ENCODE results near the gene DPP9.

DPP9 gene

DNA sequence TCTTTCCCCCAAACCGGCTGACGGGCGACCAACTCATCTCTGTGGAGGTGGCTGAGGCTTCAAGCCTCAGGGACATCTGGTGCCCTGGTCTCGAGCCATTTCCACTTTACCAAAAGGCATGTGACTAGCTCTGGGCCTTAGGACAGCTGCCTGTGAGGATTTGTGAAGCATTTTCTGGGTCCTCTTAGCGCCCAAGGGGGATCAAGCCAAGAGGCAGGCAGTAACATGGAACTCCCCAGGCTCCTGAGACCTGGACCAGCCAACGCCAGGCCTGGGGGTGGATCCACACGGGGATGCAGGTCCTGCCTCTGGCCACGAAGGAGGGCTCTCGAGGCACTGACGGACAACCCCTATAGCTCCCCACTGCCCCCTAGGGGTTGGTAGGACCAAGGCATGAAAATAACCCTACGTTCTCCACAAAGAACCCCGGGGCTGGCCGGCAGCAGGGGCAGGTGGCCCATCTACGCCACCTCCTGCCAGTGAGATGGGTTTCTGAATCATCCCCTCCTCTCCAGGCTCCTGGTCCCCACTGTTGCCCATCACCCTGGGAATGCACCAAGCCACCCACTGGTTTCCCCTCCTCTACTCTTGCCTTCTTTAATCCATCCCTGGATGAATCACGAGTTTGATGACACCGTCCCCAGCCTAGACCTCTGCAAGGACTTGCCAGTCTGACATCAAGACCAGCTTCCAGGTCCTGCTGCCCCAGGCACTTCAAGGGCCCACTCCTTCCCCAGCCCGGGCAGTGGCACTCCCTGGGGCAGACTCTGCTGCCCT is 46.5 kb downstream of the DPP9 start:
- H3K4me1 Mint-ChIP-seq (ENCODE audit: low read depth), result no peaks in the 10 kb centered on the region
- H3K27ac Mint-ChIP-seq, result no peak overlapping the region
- no peak overlapping the region for H3K4me3 Mint-ChIP-seq
- H3K36me3 Mint-ChIP-seq (ENCODE audit: low read depth), result peaks cover 2% of the 10 kb centered on the region
- H3K27me3 Mint-ChIP-seq (ENCODE audit: low read depth), result no peaks in the 10 kb centered on the region
- H3K9me3 Mint-ChIP-seq, result no peaks in the 10 kb centered on the region

DNA sequence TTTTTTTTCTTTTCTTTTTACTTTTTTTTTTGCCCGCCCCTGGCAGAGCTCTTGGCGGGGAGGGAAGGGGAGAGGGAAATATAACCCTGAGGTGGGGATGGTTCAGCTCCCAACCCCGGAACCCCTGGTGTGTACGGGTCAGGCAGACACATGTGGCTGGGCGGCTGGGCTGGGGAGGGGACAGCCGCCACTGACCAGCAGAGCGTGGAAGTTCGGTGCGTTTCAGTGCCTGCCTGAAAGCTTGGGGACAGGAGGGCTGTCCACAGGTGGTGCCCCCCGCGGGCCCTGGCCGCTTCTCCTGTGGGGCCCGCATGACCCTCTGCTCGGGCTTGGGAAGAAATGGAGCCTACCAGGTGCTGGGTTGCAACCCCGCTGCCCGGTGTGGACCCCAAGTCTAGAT is 48.3 kb downstream of the DPP9 start:
- H3K27me3 Mint-ChIP-seq (ENCODE audit: low read depth), result no peaks in the 10 kb centered on the region
- peaks cover 2% of the 10 kb centered on the region for H3K36me3 Mint-ChIP-seq (ENCODE audit: low read depth)
- no peaks in the 10 kb centered on the region for H3K9me3 Mint-ChIP-seq
- H3K4me1 Mint-ChIP-seq (ENCODE audit: low read depth), result no peaks in the 10 kb centered on the region
- no peak overlapping the region for H3K27ac Mint-ChIP-seq
- H3K4me3 Mint-ChIP-seq, result no peak overlapping the region

DNA sequence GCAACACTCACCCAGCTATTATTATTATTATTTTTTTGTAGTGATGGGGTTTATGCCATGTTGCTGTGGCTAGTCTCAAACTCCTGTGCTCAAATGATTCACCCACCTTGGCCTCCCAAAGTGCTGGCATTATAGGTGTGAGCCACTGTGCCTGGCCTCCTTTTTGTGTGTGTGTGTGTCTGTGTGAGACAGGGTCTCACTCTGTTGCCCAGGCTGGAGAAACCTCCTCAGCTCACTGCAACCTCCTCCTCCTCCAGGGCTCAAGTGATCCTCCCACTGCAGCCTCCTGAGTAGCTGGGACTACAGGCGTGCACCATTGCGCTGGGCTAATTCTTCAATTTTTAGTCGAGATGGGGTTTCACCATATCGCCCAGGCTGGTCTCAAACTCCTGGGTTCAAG is 49.9 kb downstream of the DPP9 start:
- Mint-ChIP-seq H3K4me3 (no peak overlapping the region), H3K9me3 (no peaks in the 10 kb centered on the region), H3K27ac (no peak overlapping the region), H3K36me3 (ENCODE audit: low read depth) (no peaks in the 10 kb centered on the region), H3K27me3 (ENCODE audit: low read depth) (no peaks in the 10 kb centered on the region), H3K4me1 (ENCODE audit: low read depth) (peaks cover 2% of the 10 kb centered on the region)

DNA sequence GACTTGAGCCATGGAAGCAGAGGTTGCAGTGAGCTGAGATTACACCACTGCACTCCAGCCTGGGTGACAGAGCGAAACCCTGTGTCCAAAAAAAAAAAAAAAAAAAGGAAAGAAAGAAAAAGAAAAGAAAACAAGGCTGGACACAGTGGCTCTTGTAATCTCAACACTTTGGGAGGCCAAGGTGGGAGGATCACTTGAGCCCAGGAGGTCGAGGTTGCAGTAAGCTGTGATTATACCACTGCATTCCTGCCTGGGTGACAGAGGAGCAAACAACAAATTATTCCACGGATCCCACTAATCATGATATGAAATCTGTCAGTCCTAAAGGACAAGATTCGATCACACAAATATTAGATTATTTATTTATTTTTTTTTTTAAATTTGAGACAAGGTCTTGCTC is 50.4 kb downstream of the DPP9 start:
- Mint-ChIP-seq H3K4me3 (no peak overlapping the region), H3K27me3 (ENCODE audit: low read depth) (no peaks in the 10 kb centered on the region), H3K4me1 (ENCODE audit: low read depth) (peaks cover 6% of the 10 kb centered on the region), H3K36me3 (ENCODE audit: low read depth) (peaks cover 3% of the 10 kb centered on the region), H3K9me3 (no peaks in the 10 kb centered on the region), H3K27ac (no peak overlapping the region)

DNA sequence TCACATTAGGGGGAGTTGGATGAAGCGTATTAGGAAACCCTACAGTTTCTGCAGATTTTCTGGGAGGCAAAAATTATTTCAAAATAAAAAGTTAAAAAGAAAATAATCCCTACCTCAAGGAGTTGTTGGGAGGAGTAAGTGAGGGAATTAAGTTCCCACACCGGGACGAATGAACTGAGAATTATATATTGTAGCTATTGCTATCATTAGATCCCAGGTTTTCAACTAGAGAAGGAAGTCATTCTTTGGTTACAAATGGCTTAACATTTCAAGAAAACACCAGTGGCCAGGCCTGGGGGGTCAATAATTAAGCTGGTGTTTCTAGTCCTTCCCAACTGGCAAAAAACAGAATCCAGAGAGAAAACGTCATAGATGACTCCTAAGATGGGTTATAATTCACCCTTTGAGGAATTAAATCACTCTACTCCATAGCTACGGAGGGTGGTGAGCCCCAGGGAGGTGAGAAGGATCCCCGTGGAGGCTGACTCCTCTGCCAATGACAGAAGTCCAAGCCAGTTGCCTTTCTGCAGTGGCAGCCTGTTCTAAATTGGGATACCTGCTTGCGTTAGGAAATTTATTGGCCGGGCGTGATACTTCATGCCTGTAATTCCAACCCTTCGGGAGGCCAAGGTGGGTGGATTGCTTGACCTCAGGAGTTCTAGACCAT is 52.3 kb downstream of the DPP9 start:
- H3K36me3 Mint-ChIP-seq (ENCODE audit: low read depth), result peaks cover 11% of the 10 kb centered on the region
- no peak overlapping the region for H3K4me3 Mint-ChIP-seq
- H3K27ac Mint-ChIP-seq, result no peak overlapping the region

DNA sequence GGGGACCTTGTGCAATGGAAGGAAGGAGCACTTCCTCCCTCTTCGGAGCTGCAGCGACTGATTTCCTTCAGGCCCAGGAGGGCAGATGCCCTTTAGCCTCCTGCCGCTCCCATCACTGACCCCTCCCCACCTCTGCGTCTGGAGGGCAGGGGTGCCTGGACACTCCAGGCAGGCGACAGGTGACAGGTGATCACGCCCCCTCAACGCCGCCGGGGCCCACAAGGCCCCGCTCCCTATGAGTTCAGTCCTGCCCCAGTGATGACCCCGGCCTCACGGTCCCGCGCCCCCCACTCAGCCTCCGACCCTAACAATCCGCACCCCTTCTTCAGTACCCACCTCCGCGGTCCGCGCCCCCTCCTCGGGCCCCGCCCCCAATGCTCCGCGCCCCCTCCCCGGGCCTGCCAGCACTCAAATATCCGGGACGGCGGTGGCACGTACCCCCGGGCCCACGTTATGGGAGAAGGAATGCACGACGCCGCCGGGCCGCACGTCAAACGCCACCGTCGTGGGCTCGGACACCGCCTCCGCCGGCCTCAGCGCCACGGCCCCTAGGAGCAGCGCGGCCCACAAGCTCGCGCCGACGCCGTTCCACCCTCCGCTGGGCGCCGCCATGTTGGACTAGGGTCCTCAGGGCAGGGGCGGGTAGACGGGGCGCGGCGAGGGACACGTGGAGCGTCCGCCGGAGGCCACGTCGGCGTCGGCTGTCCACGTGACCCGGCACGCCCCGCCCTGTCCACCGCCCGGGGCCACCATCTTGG is 53.7 kb downstream of the DPP9 start, which contains the start of gene MYDGF:
Gene MYDGF, minus strand, starts transcription at position 620 of the 758 bp plus-strand sequence. Its CDS starts 8 bp downstream, at position 612.
- H3K36me3 Mint-ChIP-seq (ENCODE audit: low read depth), result peaks cover 13% of the 10 kb centered on the region
- H3K27ac Mint-ChIP-seq, result peak within 1 kb of the TSS; percentile 70
- no peaks in the 10 kb centered on the region for H3K9me3 Mint-ChIP-seq
- peaks cover 6% of the 10 kb centered on the region for H3K4me1 Mint-ChIP-seq (ENCODE audit: low read depth)
- no peaks in the 10 kb centered on the region for H3K27me3 Mint-ChIP-seq (ENCODE audit: low read depth)
- H3K4me3 Mint-ChIP-seq, result peak within 1 kb of the TSS; percentile 87

More for the DNA sequence above, 52.3 kb downstream of the DPP9 start:
- Mint-ChIP-seq H3K9me3 (no peaks in the 10 kb centered on the region), H3K27me3 (ENCODE audit: low read depth) (no peaks in the 10 kb centered on the region), H3K4me1 (ENCODE audit: low read depth) (peaks cover 6% of the 10 kb centered on the region)

DNA sequence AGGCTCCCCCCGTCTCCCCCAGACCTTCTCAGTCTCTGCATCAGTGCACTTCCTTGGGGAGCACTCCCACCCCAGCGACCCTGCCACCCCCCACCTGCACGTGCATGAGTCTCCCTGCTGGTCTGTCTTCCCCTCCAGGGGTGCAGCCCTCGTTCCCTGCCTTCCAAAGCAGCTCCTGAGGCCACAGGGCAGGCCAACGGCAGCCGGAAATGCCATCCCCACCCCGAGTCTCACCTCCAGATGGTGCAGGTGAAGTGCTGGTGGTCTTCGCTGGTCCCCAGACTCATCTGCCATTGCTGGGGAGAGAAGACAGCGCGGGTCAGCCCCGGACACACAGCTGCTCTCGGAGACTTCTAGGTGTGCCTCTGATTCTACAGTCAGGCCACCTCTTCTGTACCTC is 59.0 kb downstream of the DPP9 start:
- H3K27ac Mint-ChIP-seq, result no peak overlapping the region
- peaks cover 28% of the 10 kb centered on the region for H3K36me3 Mint-ChIP-seq (ENCODE audit: low read depth)
- no peak overlapping the region for H3K4me3 Mint-ChIP-seq
- H3K9me3 Mint-ChIP-seq, result no peaks in the 10 kb centered on the region
- H3K4me1 Mint-ChIP-seq (ENCODE audit: low read depth), result peaks cover 9% of the 10 kb centered on the region
- H3K27me3 Mint-ChIP-seq (ENCODE audit: low read depth), result no peaks in the 10 kb centered on the region

DNA sequence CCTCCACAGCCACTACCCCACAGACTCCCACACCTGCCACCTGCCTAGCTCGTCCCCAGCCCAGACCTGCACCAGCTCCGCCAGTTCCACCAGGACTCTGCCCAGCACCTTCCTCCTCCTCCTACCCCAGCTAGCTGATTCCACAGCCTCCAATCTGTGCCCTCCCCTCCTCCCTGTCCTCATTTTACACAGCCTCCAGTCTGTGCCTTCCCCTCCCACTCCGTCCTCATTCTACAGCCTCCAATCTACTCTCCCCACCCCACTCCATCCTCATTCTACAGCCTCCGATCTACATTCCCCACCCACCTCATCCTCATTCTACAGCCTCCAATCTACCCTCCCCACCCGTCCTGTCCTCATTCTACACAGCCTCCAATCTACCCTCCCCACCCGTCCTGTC is 60.8 kb downstream of the DPP9 start:
- Mint-ChIP-seq H3K4me3 (no peak overlapping the region), H3K9me3 (no peaks in the 10 kb centered on the region), H3K27ac (no peak overlapping the region), H3K4me1 (ENCODE audit: low read depth) (peaks cover 3% of the 10 kb centered on the region), H3K36me3 (ENCODE audit: low read depth) (peaks cover 28% of the 10 kb centered on the region), H3K27me3 (ENCODE audit: low read depth) (no peaks in the 10 kb centered on the region)

DNA sequence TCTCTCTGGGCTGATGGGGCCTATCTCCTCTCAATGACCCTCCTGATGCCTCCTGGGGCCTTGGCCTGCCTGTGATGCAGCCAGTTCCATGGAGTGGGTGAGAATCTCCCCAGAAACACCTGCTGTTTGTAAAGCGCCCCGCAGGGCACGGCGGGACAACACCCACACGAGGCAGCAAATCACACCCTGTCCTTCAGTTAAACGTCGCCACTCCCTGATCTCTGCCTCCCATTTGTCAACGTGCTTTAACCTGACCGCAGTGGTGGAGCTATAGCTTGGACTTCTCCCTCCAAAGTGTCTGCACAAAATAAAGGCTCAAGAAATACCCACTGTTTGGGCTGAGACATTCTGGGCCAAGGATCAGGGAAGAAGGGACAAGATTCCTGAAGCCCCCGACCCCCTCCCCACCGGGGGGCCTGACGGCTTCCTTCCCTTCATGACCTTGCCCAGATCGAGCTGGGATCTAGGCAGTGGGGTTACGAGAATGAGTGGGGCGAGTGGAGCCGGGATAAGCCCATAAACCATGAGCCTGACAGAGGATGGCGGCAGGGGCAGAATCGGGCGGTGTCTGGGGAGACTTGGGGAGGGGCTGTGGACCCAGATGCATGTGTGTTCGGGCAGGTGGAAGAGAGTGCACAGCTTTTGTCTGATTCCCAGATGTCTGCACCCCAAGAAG is 61.5 kb downstream of the DPP9 start:
- Mint-ChIP-seq H3K4me1 (ENCODE audit: low read depth) (peaks cover 3% of the 10 kb centered on the region), H3K36me3 (ENCODE audit: low read depth) (peaks cover 27% of the 10 kb centered on the region), H3K27ac (no peak overlapping the region), H3K27me3 (ENCODE audit: low read depth) (no peaks in the 10 kb centered on the region), H3K9me3 (no peaks in the 10 kb centered on the region), H3K4me3 (no peak overlapping the region)

DNA sequence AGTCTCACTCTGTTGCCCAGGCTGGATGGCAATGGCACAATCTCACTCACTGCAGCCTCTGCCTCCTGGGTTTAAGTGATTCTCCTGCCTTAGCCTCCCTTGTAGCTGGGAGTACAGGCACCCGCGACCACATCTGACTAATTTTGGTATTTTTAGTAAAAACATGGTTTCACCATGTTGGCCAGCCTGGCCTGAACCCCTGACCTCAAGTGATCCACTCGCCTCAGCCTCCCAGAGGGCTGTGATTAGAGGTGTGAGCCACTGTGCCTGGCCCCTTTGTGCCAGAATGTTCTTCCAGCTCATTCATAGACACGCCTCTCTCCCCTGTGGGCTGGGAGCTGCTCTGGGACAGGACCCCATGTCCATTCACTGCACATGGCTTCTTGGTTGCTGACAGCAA is 62.6 kb downstream of the DPP9 start:
- peaks cover 24% of the 10 kb centered on the region for H3K36me3 Mint-ChIP-seq (ENCODE audit: low read depth)
- no peaks in the 10 kb centered on the region for H3K9me3 Mint-ChIP-seq
- no peak overlapping the region for H3K4me3 Mint-ChIP-seq
- peaks cover 3% of the 10 kb centered on the region for H3K4me1 Mint-ChIP-seq (ENCODE audit: low read depth)
- H3K27me3 Mint-ChIP-seq (ENCODE audit: low read depth), result no peaks in the 10 kb centered on the region
- H3K27ac Mint-ChIP-seq, result peak overlapping the region; percentile 55

DNA sequence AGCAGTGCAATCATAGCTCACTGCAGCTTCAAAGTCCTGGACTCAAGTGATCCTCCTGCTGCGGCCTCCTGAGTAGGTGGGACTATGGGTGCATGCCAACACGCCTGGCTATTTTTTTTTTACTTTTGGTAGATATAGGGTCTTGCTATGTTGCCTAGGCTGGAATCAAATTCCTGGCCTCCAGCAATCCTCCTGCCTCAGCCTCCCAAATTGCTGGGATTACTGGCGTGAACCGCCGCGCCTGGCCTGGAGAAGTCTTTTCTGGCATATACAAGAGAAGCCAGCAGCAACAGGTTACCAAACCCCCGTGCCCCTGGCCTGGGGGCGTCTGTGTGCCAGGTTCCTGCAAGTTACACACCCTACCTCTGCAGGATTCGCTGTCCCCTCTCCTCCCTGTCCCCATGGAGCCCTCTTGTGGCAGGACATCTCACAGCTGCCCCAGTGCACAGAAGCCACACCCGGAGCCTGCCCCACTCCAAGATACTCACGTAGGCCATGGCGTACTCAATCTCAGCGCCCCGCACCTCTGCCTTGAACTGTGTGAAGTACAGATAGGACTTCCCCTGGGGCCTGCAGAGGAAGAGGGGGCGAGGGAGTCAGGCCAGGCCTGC is 63.4 kb downstream of the DPP9 start:
- H3K27me3 Mint-ChIP-seq (ENCODE audit: low read depth), result no peaks in the 10 kb centered on the region
- H3K4me1 Mint-ChIP-seq (ENCODE audit: low read depth), result peaks cover 3% of the 10 kb centered on the region
- no peak overlapping the region for H3K4me3 Mint-ChIP-seq
- peaks cover 24% of the 10 kb centered on the region for H3K36me3 Mint-ChIP-seq (ENCODE audit: low read depth)
- H3K9me3 Mint-ChIP-seq, result no peaks in the 10 kb centered on the region
- no peak overlapping the region for H3K27ac Mint-ChIP-seq

DNA sequence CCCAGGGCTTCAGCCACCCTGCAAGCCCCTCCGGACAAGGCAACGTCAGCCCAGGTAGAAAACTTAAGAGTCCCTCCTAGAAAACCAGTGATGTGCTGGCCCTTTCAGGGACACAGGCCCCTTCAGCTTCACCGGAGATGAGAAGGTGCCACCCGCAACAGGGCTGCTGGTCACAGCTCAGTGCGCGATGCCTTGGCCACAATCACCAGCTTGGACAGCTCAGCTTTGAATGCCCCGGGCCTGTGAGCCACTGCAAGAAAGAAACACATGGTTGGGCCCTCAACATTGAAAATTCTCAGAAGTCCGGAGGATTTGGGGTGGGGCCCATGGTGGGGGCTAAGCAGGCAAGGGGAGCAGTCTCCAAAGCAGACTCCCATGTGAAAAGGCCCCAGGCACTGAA is 65.8 kb downstream of the DPP9 start:
- peaks cover 4% of the 10 kb centered on the region for H3K4me1 Mint-ChIP-seq (ENCODE audit: low read depth)
- peaks cover 26% of the 10 kb centered on the region for H3K36me3 Mint-ChIP-seq (ENCODE audit: low read depth)
- H3K4me3 Mint-ChIP-seq, result no peak overlapping the region
- no peaks in the 10 kb centered on the region for H3K9me3 Mint-ChIP-seq
- H3K27me3 Mint-ChIP-seq (ENCODE audit: low read depth), result no peaks in the 10 kb centered on the region
- H3K27ac Mint-ChIP-seq, result no peak overlapping the region

DNA sequence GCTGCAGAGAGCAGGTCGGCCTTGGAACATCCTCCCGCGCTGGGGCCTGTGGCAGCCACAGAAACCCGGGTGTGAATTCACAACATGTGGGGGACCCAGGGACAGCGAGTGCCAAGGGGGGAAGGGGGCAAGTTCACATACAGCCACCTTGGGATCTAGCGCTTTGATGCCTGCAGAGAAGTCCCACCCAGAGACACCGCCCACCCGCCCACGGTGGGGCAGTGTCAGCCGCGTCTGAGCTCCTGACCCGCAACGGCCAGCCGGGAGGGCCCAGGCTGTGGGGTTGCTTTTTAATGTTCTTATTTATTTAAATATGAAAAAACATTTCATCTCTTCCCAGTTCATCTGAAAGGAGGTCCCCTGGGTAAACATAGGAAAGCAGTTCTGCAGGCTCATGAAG is 66.4 kb downstream of the DPP9 start:
- Mint-ChIP-seq H3K9me3 (no peaks in the 10 kb centered on the region), H3K27ac (no peak overlapping the region), H3K36me3 (ENCODE audit: low read depth) (peaks cover 23% of the 10 kb centered on the region), H3K4me1 (ENCODE audit: low read depth) (peaks cover 4% of the 10 kb centered on the region), H3K27me3 (ENCODE audit: low read depth) (no peaks in the 10 kb centered on the region), H3K4me3 (no peak overlapping the region)

DNA sequence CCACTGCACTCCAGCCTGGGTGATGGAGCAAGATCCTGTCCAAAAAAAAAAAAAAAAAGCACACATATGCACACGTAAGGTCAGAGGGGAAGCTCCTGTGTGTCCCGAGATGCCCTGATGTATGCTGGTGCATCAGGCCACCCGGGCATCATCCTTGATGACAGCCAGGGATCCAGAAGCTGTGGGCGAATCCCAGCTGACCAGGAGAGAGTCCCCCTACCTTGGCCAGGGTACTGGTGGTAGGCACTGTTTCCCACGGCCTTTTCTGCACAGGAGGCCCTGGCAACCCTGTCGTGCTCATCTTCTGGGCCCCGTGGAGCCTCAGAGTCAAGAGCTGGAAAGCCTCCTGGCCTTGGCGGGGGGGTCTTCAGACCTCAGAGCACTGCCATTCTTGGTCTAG is 67.5 kb downstream of the DPP9 start:
- H3K27ac Mint-ChIP-seq, result no peak overlapping the region
- H3K27me3 Mint-ChIP-seq (ENCODE audit: low read depth), result no peaks in the 10 kb centered on the region
- peaks cover 19% of the 10 kb centered on the region for H3K36me3 Mint-ChIP-seq (ENCODE audit: low read depth)
- H3K4me1 Mint-ChIP-seq (ENCODE audit: low read depth), result peaks cover 1% of the 10 kb centered on the region
- no peaks in the 10 kb centered on the region for H3K9me3 Mint-ChIP-seq
- no peak overlapping the region for H3K4me3 Mint-ChIP-seq

Measured in T-helper 1 cell treated with Interleukin-12 subunit alpha and Interleukin-12 subunit beta and Interleukin-4 antibody, amounts not matched to agents 30 μg/mL and 1 μg/mL, for 36 hours (primary cell).